WTC11 (cell line): ENCODE results near the gene MRPS27. TPM values are rescaled to one million over a fixed set of nuclear protein-coding genes. Genes with fewer than 3 reads are reported as not detected.

ENCODE experiments used
- ATAC-seq: fragments of 200-7000 bp; cut with Tn5 transposase; 2 replicates; pipeline ENCODE4 v1.10.0; 2021; ENCODE audit warnings: mild to moderate bottlenecking, moderate library complexity
- CTCF ChIA-PET: fragments of 300-600 bp; sonication (Branson Sonifier 250); formaldehyde crosslinking; loops from one replicate; lab custom pipeline; 2021; ENCODE audit warnings: antibody characterized with exemption; lab: Charles Lee
- POLR2A ChIA-PET: fragments of 350-600 bp; sonication (Branson Sonifier 250); formaldehyde crosslinking; loops from one replicate; lab custom pipeline; 2021; ENCODE audit warnings: antibody characterized with exemption; lab: Charles Lee
- DNase-seq: peaks from one replicate; pipeline ENCODE4 v3.0.0; 2021; ENCODE audit warnings: low spot score
- H3K27ac Mint-ChIP-seq: 2 replicates; pipeline ENCODE4 v1.8.0; 2021; ENCODE audit warnings: mixed read lengths
- H3K27me3 Mint-ChIP-seq: 2 replicates; pipeline ENCODE4 v1.8.0; 2021; ENCODE audit warnings: low read depth, mild to moderate bottlenecking, moderate library complexity, mixed read lengths
- H3K36me3 Mint-ChIP-seq: 2 replicates; pipeline ENCODE4 v1.8.0; 2021; ENCODE audit warnings: mixed read lengths
- H3K4me1 Mint-ChIP-seq: 2 replicates; pipeline ENCODE4 v1.8.0; 2022; ENCODE audit warnings: mixed read lengths
- H3K4me3 Mint-ChIP-seq: 2 replicates; pipeline ENCODE4 v1.8.0; 2021; ENCODE audit warnings: mild to moderate bottlenecking, moderate library complexity, mixed read lengths
- H3K9me3 Mint-ChIP-seq: 2 replicates; pipeline ENCODE4 v1.8.0; 2021; ENCODE audit warnings: mixed read lengths
- AR ChIP-seq: fragments of 250-450 bp; sonication (Bioruptor Pico); IDR thresholded peaks from 2 replicates; pipeline ENCODE4 v1.9.0; 2021; ENCODE audit warnings: mild to moderate bottlenecking
- ATF6 ChIP-seq: sonication (generic); formaldehyde crosslinking; IDR thresholded peaks from 2 replicates; pipeline ENCODE4 v1.8.1; 2023; ENCODE audit warnings: mild to moderate bottlenecking, missing genetic modification reagents
- E2F1 ChIP-seq: sonication (generic); formaldehyde crosslinking; IDR thresholded peaks from 2 replicates; pipeline ENCODE4 v1.8.0; 2022; ENCODE audit warnings: mild to moderate bottlenecking, missing genetic modification reagents
- E2F4 ChIP-seq: sonication (generic); formaldehyde crosslinking; IDR thresholded peaks from 2 replicates; pipeline ENCODE4 v1.8.1; 2022; ENCODE audit warnings: low read depth, mild to moderate bottlenecking, moderate library complexity, missing genetic modification reagents, borderline replicate concordance
- EMX1 ChIP-seq: fragments of 250-450 bp; sonication (Bioruptor Pico); IDR thresholded peaks from 2 replicates; pipeline ENCODE4 v1.8.0; 2021; ENCODE audit warnings: mild to moderate bottlenecking
- ESRRA ChIP-seq: sonication (generic); formaldehyde crosslinking; IDR thresholded peaks from 2 replicates; pipeline ENCODE4 v1.8.1; 2022; ENCODE audit warnings: mild to moderate bottlenecking, missing genetic modification reagents, borderline replicate concordance
- GTF2I ChIP-seq: fragments of 250-450 bp; sonication (Bioruptor Pico); conservative IDR thresholded peaks from 2 replicates; pipeline ENCODE4 v1.4.0; 2021; ENCODE audit warnings: mild to moderate bottlenecking
- NR3C1 ChIP-seq: sonication (generic); formaldehyde crosslinking; conservative IDR thresholded peaks from 2 replicates; pipeline ENCODE4 v1.8.1; 2023; ENCODE audit warnings: low read depth, mild to moderate bottlenecking, missing genetic modification reagents
- PRDM15 ChIP-seq: sonication (generic); formaldehyde crosslinking; IDR thresholded peaks from 2 replicates; pipeline ENCODE4 v1.8.0; 2022; ENCODE audit warnings: missing genetic modification reagents
- SMAD3 ChIP-seq: sonication (generic); formaldehyde crosslinking; IDR thresholded peaks from 2 replicates; pipeline ENCODE4 v1.8.0; 2022; ENCODE audit warnings: missing genetic modification reagents, mild to moderate bottlenecking, borderline replicate concordance
- USF2 ChIP-seq: sonication (generic); formaldehyde crosslinking; IDR thresholded peaks from 2 replicates; pipeline ENCODE4 v1.8.1; 2023; ENCODE audit warnings: mild to moderate bottlenecking, missing genetic modification reagents, moderate library complexity
- total RNA-seq: library from RNA; stranded (reverse); gene quantifications from 3 replicates; pipeline ENCODE4 v1.2.3, GENCODE V29; 2021

Gene MRPS27
- total RNA-seq, 1 experiment from 2014 or later = 80.1 TPM

- H3K4me1 Mint-ChIP-seq = peaks cover 16% of the 10 kb centered on the region
- CTCF ChIA-PET = no interaction called here
- H3K27me3 Mint-ChIP-seq = no peaks in the 10 kb centered on the region
These were observed 38.9 kb upstream of the MRPS27 start for GRCh38 chr5:72358925-72359324.

GRCh38 chr5:72356361-72356760 is 36.3 kb upstream of the MRPS27 start:
- Mint-ChIP-seq H3K36me3 (peaks cover 21% of the 10 kb centered on the region), H3K9me3 (no peaks in the 10 kb centered on the region), H3K4me3 (no peak overlapping the region), H3K27me3 (no peaks in the 10 kb centered on the region), H3K27ac (no peak overlapping the region)
- ATAC-seq = no peak
- POLR2A ChIA-PET = interaction anchor here (0.6 kb wide), 1 partner anchor 461 kb away, joined by 3 read pairs; no protein-coding TSS in a partner anchor
- TF ChIP-seq ATF6 (no peak), E2F4 (CRISPR knock-in tag) (no peak), NR3C1 (CRISPR knock-in tag) (no peak), SMAD3 (CRISPR knock-in tag) (no peak)
- TF ChIP-seq, all 79 proteins: peak for 0
- CTCF ChIA-PET = interaction anchor here (0.6 to 2.8 kb wide), 10 partner anchors 10 to 484 kb away, joined by 3 to 16 read pairs (median 3); no protein-coding TSS in a partner anchor
- no peaks in the 10 kb centered on the region for H3K4me1 Mint-ChIP-seq
- no peak for DNase-seq

More at GRCh38 chr5:72358925-72359324, 38.9 kb upstream of the MRPS27 start:
- POLR2A ChIA-PET = no interaction called here
- no peak overlapping the region for H3K4me3 Mint-ChIP-seq
- DNase-seq (no peak), ATAC-seq (no peak)
- peaks cover 37% of the 10 kb centered on the region for H3K36me3 Mint-ChIP-seq
- TF ChIP-seq E2F4 (CRISPR knock-in tag) (no peak), AR (CRISPR knock-in tag) (no peak), EMX1 (no peak), PRDM15 (no peak), GTF2I (no peak)
- peaks cover 8% of the 10 kb centered on the region for H3K9me3 Mint-ChIP-seq
- H3K27ac Mint-ChIP-seq = no peak overlapping the region

- no peaks in the 10 kb centered on the region for H3K4me1 Mint-ChIP-seq
- no peak overlapping the region for H3K27ac Mint-ChIP-seq
- no peak for TF ChIP-seq ESRRA (CRISPR knock-in tag)
- TF ChIP-seq E2F1 (CRISPR knock-in tag) = no peak
- no peak for TF ChIP-seq USF2
- H3K27me3 Mint-ChIP-seq = no peaks in the 10 kb centered on the region
- ChIA-PET POLR2A (interaction anchor here (0.6 kb wide), 1 partner anchor 462 kb away, joined by 3 read pairs; no protein-coding TSS in a partner anchor), CTCF (interaction anchor here (0.6 to 2.8 kb wide), 9 partner anchors 10 to 485 kb away, joined by 3 to 16 read pairs (median 3); no protein-coding TSS in a partner anchor)
- H3K9me3 Mint-ChIP-seq = no peaks in the 10 kb centered on the region
- DNase-seq (peak; percentile 21), ATAC-seq (peak; percentile 97)
- no peak overlapping the region for H3K4me3 Mint-ChIP-seq
- peaks cover 16% of the 10 kb centered on the region for H3K36me3 Mint-ChIP-seq
These were observed 35.8 kb upstream of the MRPS27 start for GRCh38 chr5:72355706-72356299.
